ENCODE results near the gene PPP1R9A.

Gene PPP1R9A

GRCh38 chr7:95245828-95246500 is 338.6 kb downstream of the PPP1R9A start:
- no peak for ATAC-seq (ENCODE audit: insufficient read depth, low read depth)
- Histone ChIP-seq H3K4me3 (ENCODE audit: low read depth in 1 of 2, low read length in 2 of 2) (no peak overlapping the region), H3K4me2 (ENCODE audit: insufficient read depth, low read length) (no peak overlapping the region), H2AFZ (ENCODE audit: low read depth, low read length) (no peak overlapping the region), H3K79me2 (ENCODE audit: insufficient read depth, low read length) (no peaks in the 10 kb centered on the region), H3K27me3 (ENCODE audit: insufficient read depth, low read length, poor library complexity) (no peaks in the 10 kb centered on the region), H3K36me3 (ENCODE audit: insufficient read depth, low read length) (no peaks in the 10 kb centered on the region), H3K4me1 (ENCODE audit: insufficient read depth, low read length) (no peaks in the 10 kb centered on the region), H3K9ac (ENCODE audit: low read depth, low read length) (no peak overlapping the region), H3K27ac (ENCODE audit: low read length) (no peak overlapping the region), H4K20me1 (ENCODE audit: insufficient read depth, low read length) (no peaks in the 10 kb centered on the region), H3K9me3 (ENCODE audit: insufficient read depth, low read length, severe bottlenecking) (no peaks in the 10 kb centered on the region)
- no peak for TF ChIP-seq CTCF (IDR thresholded peaks at IDR 0.05; ENCODE audit: borderline replicate concordance, extremely low read depth, low read length, poor library complexity, severe bottlenecking)
- TF ChIP-seq EZH2 (IDR thresholded peaks at IDR 0.05; ENCODE audit: borderline replicate concordance, low read depth, low read length, severe bottlenecking): no peak
- DNase-seq: no peak

- no peaks in the 10 kb centered on the region for H3K79me2 ChIP-seq (ENCODE audit: insufficient read depth, low read length)
- H3K27ac ChIP-seq (ENCODE audit: low read length): no peak overlapping the region
- H3K36me3 ChIP-seq (ENCODE audit: insufficient read depth, low read length): no peaks in the 10 kb centered on the region
- H3K9ac ChIP-seq (ENCODE audit: low read depth, low read length): no peak overlapping the region
- H2AFZ ChIP-seq (ENCODE audit: low read depth, low read length): no peak overlapping the region
- H3K4me2 ChIP-seq (ENCODE audit: insufficient read depth, low read length): no peak overlapping the region
- no peaks in the 10 kb centered on the region for H3K9me3 ChIP-seq (ENCODE audit: insufficient read depth, low read length, severe bottlenecking)
- H3K27me3 ChIP-seq (ENCODE audit: insufficient read depth, low read length, poor library complexity): no peaks in the 10 kb centered on the region
- DNase-seq (peak; percentile 27), ATAC-seq (ENCODE audit: insufficient read depth, low read depth) (peak; percentile 61; the same call in 1 of the 3 replicates)
- no peaks in the 10 kb centered on the region for H4K20me1 ChIP-seq (ENCODE audit: insufficient read depth, low read length)
- TF ChIP-seq EZH2 (IDR thresholded peaks at IDR 0.05; ENCODE audit: borderline replicate concordance, low read depth, low read length, severe bottlenecking) (no peak), CTCF (IDR thresholded peaks at IDR 0.05; ENCODE audit: borderline replicate concordance, extremely low read depth, low read length, poor library complexity, severe bottlenecking) (peak; percentile 72)
- no peak overlapping the region for H3K4me3 ChIP-seq (ENCODE audit: low read depth in 1 of 2, low read length in 2 of 2)
- no peaks in the 10 kb centered on the region for H3K4me1 ChIP-seq (ENCODE audit: insufficient read depth, low read length)
Measured at GRCh38 chr7:95246831-95247370, 339.5 kb downstream of the PPP1R9A start.

- Histone ChIP-seq H3K4me1 (ENCODE audit: insufficient read depth, low read length) (no peaks in the 10 kb centered on the region), H3K9ac (ENCODE audit: low read depth, low read length) (no peak overlapping the region), H3K27me3 (ENCODE audit: insufficient read depth, low read length, poor library complexity) (no peaks in the 10 kb centered on the region), H3K9me3 (ENCODE audit: insufficient read depth, low read length, severe bottlenecking) (no peaks in the 10 kb centered on the region), H3K79me2 (ENCODE audit: insufficient read depth, low read length) (no peaks in the 10 kb centered on the region), H2AFZ (ENCODE audit: low read depth, low read length) (no peak overlapping the region), H4K20me1 (ENCODE audit: insufficient read depth, low read length) (no peaks in the 10 kb centered on the region), H3K36me3 (ENCODE audit: insufficient read depth, low read length) (no peaks in the 10 kb centered on the region), H3K4me3 (ENCODE audit: low read depth in 1 of 2, low read length in 2 of 2) (no peak overlapping the region), H3K27ac (ENCODE audit: low read length) (no peak overlapping the region), H3K4me2 (ENCODE audit: insufficient read depth, low read length) (no peak overlapping the region)
- DNase-seq: no peak
- TF ChIP-seq CTCF (IDR thresholded peaks at IDR 0.05; ENCODE audit: borderline replicate concordance, extremely low read depth, low read length, poor library complexity, severe bottlenecking) (no peak), EZH2 (IDR thresholded peaks at IDR 0.05; ENCODE audit: borderline replicate concordance, low read depth, low read length, severe bottlenecking) (no peak)
- ATAC-seq (ENCODE audit: insufficient read depth, low read depth): no peak
Measured at GRCh38 chr7:95250571-95250970, 343.2 kb downstream of the PPP1R9A start.
